Measurements from ENCODE around the gene ADORA3.

ADORA3 gene

DNA sequence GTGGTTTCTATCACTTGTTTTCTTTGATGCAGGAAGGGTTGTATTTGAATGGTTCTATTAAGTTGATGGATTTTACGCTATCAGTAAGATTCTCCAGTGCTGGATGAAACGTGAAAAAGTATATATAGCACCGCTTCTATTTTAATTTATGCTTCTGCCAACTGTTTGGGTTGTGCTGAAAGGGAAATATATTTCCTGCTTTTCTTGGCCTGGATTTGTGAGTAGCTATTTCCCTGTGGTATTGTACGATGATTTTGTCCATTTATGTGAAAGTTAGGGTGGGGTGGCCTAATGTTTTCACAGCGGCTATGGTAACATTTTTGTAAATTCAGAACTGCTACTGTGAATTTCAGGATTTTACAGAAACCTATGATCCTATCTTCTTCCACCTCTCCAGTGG lies 29.3 kb downstream of the ADORA3 start:
- no peak for DNase-seq

DNA sequence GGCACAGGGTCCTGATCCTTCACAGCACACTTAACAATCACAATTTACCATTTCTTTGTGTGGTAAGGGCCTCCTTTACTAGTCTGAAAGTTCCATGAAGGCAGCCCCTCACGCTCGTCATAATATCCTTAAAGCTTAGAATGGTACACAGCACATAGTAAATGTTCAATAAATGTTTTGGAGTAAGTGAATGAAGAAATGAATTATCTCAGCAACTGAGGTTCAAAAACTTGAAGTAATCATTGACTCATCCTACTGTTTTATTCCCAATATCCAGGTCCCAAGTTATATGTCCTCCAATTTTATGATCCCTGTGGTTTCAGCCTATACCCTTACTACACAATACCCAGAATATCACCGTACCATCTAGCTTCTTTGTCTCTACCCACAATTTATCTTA lies 31.9 kb downstream of the ADORA3 start:
- DNase-seq = no peak

DNA sequence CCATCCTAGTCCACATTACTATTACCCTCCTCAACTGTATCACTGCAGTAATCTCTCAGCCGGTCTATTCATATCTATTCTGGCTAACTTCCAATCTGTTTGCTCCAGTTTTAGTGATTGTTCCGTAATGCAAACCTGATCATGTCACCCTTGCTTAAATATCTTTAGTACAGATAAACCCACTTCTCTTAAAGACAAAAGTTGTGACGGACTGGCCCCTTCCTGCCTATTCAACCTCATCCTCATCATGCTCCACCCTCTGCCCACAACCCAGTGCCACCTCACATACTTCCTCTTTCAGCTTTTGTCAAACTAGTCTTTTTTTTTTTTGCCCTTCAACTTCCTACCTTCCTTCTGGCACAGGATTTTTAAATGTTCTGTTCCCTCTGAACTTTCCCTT lies 32.4 kb downstream of the ADORA3 start:
- DNase-seq = peak; percentile 38

DNA sequence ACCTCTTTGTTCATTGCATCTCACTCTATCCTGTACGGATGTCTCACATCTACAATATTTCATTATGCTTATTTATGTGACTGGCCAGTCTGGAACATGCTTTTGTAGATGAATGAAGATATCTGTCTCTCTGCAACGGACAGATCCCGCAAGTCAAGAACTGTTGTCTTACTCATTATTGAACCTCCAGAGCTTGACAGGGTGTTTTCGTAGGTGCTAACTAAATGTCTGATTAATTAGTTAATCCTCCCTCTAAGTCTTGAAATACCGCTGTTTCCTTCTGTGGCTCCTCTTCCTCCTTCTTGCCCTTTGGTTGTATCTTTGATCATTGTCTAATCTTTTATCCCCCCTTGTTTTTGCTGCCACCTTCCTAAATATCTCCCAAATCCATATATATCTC lies 32.8 kb downstream of the ADORA3 start:
- DNase-seq = no peak

DNA sequence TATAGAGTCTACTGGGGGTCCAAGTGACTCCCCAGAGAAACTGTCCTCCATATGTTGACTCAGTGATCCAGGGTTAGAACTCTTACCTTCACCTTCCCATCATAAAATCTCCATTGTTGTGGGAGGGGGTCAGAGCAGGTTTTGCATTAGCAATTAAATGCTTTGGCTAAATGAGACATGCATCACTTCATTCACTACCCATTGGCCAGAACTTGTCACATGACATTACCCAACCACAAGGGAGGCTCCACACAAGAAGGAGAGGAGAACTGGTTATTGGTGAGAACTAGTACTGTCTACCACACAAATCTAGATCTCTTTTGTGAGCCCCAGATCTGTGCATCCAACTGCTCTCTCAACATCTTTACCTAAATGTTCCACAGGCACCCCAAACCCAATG lies 33.9 kb downstream of the ADORA3 start:
- no peak for DNase-seq

DNA sequence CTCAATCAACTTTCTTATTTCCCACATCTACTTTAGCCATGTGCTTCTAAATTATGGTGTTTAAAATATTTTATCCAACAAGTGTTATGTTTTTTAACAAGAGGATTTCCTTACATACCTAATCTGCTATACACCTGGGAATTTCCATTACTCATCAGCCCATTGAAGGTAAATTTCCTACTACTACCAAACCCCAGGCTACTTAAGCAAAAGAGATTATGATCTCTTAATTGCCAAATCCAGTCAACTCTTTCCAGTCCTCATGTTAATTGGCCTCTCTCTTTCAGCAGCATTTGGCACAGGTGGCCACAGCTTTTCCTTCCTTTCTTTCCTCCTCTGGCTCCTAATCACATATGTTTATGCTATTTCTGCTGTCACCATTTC lies 34.7 kb downstream of the ADORA3 start:
- DNase-seq = no peak

DNA sequence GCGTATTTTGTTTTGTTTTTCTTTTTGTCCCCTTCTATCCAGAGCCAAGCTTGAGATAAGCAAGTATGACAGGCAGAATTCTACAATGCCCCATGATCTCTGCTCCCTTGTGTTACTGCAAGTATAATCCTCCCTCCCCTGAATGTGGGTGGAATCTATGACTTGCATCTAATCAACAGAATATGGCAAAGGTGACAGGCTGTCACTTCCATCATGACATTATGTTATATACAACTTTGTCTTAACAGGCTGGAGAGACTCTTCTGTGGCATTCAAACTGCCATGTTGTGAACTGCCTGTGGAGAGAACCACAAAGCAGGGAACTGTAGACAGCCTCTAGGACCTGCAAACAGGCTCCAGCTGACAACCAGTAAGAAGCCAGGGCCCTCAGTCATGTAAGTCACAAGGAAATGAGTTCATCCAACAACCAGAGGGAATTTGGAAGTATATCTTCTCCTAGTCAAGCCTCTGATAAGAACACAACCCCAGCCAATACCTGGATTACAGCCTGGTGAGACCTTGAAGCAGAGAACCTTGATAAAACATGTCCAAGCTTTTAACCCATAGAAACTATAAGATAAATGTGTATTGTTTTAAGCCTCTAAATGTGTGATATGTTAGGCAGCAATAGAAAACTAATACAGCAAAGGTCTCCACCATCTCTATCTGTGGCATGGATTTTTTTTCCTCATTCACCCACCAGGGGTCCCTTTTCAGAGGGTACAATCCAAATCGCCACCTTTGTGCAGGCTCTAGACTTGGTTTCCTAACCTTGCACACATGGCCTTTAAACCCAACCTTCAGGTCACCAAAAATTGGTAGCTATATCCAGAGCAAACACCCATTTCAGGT lies 35.3 kb downstream of the ADORA3 start:
- no peak for DNase-seq

DNA sequence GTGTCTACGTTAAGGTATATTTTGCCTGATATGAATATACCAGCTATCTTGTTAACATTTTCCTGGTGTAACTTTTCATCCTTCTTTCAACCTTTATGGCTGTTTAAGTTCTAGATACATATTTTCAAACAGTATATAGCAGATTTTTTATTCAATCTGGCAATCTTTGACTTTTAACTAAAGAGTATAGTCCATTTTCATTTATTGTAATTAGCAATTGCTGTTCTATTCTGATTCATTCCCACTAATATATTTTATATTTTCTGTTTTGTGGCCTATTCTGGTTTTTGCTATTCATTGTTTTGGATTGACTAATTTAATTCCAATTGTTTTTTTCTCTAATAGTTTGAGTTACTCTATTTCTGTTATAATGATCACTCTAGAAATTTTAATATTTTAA lies 37.0 kb downstream of the ADORA3 start:
- no peak for DNase-seq

DNA sequence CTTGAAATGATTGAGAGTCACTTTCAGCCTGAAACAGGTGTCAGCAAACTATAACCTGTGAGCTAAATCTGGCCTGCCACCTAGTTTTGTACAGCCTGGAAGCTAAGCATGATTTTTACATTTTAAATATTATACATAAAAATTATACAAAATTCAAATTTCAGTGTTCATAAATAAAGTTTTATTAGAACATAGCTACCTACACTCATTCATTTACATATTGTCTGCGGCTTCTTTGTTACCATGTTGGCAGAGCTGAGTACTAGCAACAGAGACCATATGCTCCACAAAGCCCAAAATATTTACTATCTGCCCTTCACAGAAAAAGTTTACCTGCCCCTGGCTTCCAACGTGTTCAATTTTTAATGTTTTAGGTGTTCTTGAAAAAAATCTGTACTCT lies 37.7 kb downstream of the ADORA3 start:
- DNase-seq = no peak

DNA sequence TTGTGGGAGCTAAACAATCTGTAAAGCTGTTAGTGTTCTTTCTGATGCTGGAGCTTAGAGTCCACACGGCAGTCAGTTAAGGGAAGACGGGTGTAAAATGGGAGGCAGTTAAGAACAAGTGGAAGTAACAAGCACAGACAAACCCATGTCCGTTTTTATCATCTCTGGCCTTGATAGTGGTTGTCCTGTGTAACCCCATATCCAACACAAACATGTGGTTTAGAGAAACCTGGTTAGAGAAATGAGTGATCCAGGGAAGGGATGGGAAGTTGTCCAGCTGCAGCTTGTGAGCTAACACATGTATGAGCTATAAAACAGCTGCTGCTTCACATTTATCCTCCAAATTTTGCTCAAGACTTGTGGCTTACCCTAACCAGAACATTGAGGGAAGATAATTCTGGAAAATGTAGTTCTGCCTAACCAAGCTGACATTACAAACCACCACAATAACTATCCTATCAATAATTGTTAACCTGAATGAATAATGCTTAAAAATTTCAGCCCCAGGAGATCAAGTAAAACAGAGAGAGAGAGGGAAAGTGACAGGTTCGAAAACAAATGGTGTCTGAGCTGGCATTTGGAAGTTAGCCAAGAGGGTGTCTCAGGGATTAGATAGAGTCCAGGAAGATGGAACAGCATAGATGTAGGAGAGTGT lies 40.3 kb downstream of the ADORA3 start:
- DNase-seq = no peak

DNA sequence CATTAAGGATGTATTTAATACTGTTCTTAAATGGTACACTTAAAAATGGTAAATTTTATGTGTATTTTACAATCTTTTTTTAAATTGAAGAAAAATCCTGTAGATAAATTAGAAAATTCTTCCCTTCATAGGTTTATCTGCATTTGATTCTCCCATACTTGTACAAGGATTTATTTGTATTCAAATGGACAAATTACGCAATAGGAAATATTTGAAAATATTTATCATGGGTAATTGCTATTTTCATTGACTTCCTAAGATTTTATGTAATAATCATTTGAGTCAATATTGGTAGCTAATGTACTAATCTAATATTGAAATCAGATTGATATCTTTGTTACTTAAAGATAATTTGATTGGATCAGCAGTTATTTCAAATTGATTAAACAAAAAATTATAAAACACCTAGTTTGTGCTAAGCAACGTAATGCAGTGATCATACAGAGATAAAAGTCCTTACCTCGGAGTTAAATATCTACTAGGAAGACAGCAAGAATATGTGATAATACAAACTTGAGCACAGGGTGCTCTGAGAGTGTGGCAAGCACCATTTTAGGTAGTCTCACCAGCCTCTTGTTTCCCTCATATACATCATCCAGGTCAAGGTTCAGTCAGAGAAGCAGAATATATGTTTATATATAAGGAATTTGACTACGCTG lies 40.9 kb downstream of the ADORA3 start:
- no peak for DNase-seq

DNA sequence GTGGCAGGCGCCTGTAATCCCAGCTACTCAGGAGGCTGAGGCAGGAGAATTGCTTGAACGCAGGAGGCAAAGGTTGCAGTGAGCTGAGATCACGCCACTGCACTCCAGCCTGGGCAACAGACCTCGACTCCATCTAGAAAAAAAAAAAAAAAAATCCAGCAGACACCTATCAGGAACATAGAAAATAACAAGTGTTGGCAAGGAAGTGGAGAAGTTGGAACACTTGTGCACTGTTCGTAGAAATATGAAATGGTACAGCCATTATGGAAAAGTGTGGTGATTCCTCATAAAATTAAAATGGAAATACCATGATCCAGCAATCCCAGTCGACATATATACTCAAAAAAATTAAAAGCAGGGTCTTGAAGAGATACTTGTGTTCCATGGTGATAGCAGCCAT lies 41.7 kb downstream of the ADORA3 start:
- no peak for DNase-seq

DNA sequence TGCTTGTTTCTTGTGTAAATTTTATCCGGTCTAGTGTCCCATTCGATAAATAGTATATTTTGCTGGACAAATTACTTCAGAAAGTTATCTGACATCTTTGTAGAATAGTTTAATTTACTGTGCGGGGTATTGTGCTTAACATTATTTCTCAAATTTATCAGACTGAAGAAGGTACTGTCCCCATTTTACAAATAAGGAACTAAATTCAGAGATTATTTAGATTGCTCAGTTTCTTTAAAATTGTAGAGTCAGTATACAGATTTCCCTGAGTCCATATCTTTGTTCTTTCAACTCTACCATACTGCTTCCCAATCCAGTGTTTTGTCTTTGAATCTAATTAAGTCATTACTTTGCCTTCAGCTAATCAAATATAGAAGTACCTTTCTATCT lies 47.8 kb downstream of the ADORA3 start:
- no peak for DNase-seq

DNA sequence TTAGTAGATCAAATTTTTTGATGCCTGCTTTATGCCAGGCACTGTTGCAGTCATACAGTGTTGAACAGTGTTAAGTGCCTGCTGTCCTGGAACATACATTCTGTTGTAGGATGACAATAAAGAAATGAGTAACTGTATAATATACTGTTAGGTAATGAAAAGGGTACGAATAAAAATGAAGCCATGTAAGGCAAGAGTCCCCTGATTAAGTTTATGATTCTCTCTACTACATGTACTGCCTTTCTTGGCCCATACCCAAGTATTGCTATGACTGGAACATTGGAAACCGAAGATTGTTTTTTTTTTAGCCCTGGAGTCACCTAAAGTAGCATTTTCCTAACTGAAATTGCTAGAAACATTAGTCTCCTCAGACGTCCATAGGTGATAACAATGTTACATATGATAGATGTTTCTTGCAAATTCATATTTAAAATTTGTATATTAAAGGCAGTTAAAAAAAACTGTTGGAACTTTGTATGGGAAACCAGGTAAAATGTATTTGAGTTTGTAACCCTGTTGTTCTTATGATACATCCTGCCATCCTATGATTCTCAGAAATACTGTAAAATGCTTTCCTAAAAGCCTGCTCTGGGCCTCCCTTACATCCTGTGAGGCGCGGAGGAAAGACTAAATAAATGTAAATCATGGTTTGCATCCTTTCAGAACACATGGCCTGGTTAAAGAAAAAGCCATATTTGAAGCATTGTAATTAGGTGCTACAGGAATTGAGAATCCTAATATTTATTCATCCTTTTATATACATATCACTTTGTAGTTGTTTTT lies 48.4 kb downstream of the ADORA3 start:
- DNase-seq = no peak

DNA sequence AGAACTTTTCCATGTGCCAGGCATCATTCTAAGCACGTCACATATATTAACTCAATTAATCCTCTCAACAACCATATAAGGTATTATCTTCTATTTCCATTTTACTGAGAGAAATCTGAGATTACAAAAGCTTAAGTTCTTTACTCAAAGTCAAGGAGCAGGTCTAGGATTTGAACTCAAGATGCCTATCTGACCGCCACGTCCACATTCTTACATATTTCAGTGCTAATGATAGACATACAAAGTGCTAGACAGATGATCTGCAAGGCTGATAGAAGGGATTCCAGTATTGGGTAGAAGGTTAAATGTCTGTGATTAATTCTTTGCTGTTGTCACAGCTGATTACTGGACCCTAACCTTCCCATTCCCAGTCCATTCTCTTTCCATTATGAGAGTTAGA lies 49.7 kb downstream of the ADORA3 start:
- DNase-seq = no peak

DNA sequence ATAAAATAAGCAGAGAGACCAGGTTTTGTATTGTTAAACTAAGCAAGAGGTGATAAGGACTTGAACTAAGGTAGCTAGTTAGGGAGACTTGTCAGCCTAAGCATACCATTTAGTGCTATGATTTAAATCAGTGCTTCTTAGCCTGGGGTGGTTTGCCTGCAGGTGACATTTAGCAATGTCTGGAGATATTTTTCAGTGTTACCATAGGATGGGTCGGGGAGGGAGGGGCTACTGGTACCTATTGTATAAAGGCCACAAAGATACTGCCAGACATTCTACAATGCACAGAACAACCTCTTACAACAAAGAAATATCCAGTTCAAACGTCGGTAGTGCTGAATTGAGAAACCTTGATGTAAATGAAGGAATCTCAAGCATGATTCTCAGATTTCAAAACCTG lies 50.9 kb downstream of the ADORA3 start:
- DNase-seq = no peak

DNA sequence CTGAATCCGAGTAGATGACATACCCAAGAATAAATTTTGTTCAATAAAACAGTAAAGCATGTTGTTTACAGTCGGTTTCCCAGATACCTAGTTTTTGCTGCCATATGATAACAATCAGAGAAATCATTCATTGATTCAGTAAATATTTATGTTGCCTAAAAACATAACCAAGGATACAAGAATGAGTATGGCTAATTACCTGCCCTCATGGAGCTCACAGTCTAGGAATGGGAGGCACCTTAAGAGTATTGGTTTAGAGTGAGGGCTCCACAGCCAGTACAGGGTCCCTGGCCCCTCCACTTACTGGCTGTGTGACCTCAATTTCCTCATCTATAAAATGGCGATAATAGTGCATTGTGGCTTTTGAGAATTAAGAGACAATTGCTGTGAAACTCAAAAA lies 53.2 kb downstream of the ADORA3 start:
- DNase-seq = no peak

DNA sequence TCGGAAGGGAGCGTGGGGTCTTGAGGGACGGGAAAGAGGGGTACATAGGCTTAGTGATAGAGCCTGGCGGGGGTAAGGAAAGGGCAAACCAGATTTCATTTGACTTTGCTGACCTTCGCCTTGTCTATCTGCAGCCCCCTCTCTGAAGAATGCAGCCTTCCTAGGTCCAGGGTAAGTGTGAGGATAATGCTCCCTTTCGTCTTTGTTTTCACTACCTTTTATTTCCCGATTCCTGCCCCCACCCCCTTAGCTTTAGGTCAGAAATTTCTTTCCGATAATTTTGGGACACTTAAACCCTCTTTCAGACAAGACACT lies 53.8 kb downstream of the ADORA3 start:
- DNase-seq = no peak

Measured in stimulated activated CD4-positive, alpha-beta T cell treated with anti-CD3 and anti-CD28 coated beads, Interleukin-12 subunit alpha, Interleukin-12 subunit beta, amount 100 ng/mL, for 4 hours (primary cell).